Activated T-helper 1 cell treated with anti-CD3 and anti-CD28 coated beads, Interleukin-2, amount 50 U/mL, for 16 hours (primary cell): ENCODE measurements around the gene TCF12.

Experiments
- DNase-seq, 2 donors: peaks; one replicate each; pipeline ENCODE4 v3.0.0-alpha.2; 2020; ENCODE audit warnings: low read depth in 1 of 2, low spot score in 1 of 2

TCF12 gene

DNA sequence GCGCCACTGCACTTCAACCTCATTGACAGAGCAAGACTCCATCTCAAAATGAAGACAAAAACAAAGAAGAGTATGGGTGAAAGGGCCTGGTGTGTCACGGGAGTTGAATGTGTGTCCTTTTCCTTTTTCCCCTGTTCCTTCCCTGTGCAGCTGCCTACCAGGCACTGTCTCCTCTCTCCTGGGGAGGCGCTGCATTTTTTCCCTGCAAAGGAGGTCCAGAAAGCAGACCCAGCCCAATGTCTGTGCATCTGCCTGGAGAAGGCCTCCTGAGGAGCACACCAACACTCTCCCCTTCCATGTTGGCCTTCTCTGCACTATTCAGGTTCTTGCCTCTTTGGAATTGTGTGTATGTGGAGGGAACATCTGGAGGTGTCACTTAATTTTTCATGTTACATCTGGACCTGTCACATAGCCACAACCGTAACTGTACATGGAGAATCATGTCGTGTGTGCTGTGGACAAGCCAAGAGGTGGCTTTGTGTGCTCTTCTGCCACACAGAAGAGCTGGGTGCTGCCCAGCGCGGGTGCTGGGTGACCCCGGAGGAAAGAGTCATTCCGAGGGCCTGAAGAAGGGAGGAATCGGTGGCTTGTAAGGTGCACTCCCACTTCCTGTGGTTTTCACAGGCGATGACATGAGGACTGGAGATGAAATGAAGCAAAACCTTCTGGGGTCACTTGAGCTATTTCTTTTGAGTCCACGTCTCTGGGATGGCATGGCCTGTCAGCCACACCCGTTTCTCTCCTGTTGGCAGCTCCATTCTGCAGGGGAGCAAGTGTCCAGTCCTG is 411.3 kb downstream of the TCF12 start:
- no peak for DNase-seq

GRCh38 chr15:57330619-57331340 is 412.3 kb downstream of the TCF12 start:
- no peak for DNase-seq

DNA sequence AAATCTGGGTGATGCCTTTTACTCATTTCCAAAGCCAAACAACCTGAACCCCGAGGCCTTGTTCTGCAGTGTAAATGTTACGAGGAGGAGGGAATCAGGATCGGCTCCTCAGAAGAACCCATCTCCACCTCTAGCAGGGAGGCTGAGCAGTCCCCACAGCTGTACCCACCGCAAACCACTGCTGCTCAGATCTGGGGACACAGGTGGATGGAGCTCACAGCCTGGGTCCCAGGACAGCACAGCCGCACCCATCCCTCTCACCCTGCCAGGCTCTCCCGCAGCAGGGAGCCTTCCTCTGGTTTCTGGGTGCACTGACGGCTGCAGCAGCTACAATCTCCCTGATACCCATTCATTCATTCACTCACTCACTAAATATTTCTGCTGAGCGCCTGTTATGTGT is 413.9 kb downstream of the TCF12 start:
- no peak for DNase-seq

GRCh38 chr15:57333487-57333886 is 415.0 kb downstream of the TCF12 start:
- no peak for DNase-seq

DNA sequence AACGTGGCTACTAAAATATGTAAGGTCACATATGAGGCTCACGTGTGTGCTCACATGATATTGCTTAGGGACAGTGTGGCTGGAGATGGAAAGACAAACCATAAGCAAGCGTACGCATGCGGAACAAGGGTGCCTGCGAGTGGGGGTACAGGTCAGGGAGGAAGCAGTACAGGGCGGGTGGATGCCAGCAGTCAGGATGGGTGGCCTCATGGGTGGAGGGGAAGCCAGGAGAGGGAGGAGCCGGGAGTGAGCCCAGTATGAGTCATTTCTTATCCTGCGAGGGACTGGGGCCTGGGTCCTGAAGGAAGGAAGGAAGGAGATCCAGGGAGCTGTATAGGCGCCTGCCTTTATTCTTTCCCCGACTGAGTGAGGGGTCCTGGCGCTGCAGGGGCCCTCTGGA is 415.8 kb downstream of the TCF12 start:
- no peak for DNase-seq

DNA sequence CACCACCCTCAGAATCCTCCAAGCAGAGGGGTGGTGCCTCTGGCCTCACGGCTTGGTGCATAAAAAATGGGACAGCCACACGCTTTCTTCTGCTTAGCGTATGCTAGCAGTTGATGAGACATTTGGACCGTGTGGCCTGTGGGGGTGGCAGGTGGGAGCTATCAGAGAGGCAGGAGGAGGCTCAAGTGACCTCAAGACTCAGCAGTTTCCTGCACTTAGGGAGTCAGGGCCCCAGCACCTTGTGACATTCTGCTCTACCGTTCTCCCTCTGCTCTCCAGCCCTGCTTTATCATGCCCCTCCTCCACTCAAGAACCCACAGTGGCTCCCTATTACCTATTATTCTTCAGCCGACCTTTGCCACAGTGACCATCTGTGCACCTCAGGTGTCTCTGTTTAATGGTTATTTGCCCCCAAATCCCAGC is 416.9 kb downstream of the TCF12 start:
- DNase-seq: no peak

- DNase-seq: no peak
Measured at GRCh38 chr15:57335719-57336118, 417.3 kb downstream of the TCF12 start.

- no peak for DNase-seq
Measured at GRCh38 chr15:57337868-57338411, 419.5 kb downstream of the TCF12 start.

DNA sequence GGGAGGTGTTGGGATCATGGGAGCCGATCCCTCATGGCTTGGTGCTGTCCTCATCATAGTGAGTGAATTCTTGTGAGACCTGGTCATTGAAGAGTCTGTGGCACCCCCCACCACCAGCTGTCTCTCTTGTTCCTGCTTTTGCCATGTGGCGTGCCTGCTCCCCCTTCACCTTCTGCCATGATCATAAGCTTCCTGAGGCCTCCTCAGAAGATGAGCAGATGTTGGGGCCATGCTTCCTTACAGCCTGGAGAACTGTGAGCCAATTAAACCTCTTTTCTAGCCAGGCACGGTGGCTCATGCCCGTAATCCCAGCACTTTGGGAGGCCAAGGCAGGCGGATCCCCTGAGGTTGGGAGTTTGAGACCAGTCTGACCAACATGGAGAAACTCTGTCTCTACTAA is 420.9 kb downstream of the TCF12 start:
- DNase-seq: no peak
